Right kidney (tissue), 9 donors: ENCODE data around the gene MAPRE2.

Experiments
- DNase-seq: peaks from one replicate; pipeline ENCODE4 v3.0.0-alpha.2; 2016
- long read RNA-seq, 8 donors: transcript quantifications; one replicate each; lab custom pipeline, GENCODE V29; 2026

Gene MAPRE2
- long read RNA-seq, donor 1, full-length matches to known transcripts = 6 of 6 reads
- long read RNA-seq, donor 1, partial matches to known transcripts = 0 of 6 reads
- long read RNA-seq, donor 1, other reads (novel, unspliced or antisense) = 0 of 6 reads
- long read RNA-seq, donor 2, full-length matches to known transcripts = 2 of 2 reads
- long read RNA-seq, donor 2, partial matches to known transcripts = 0 of 2 reads
- long read RNA-seq, donor 2, other reads (novel, unspliced or antisense) = 0 of 2 reads
- long read RNA-seq, donor 3, full-length matches to known transcripts = 7 of 14 reads
- long read RNA-seq, donor 3, partial matches to known transcripts = 7 of 14 reads
- long read RNA-seq, donor 3, other reads (novel, unspliced or antisense) = 0 of 14 reads
- long read RNA-seq, donor 4, full-length matches to known transcripts = 6 of 6 reads
- long read RNA-seq, donor 4, partial matches to known transcripts = 0 of 6 reads
- long read RNA-seq, donor 4, other reads (novel, unspliced or antisense) = 0 of 6 reads
- long read RNA-seq, donor 5, full-length matches to known transcripts = 6 of 18 reads
- long read RNA-seq, donor 5, partial matches to known transcripts = 12 of 18 reads
- long read RNA-seq, donor 5, other reads (novel, unspliced or antisense) = 0 of 18 reads
- long read RNA-seq, donor 6, full-length matches to known transcripts = 11 of 11 reads
- long read RNA-seq, donor 6, partial matches to known transcripts = 0 of 11 reads
- long read RNA-seq, donor 6, other reads (novel, unspliced or antisense) = 0 of 11 reads
- long read RNA-seq, donor 7 = 0 reads
- long read RNA-seq, donor 8, full-length matches to known transcripts = 9 of 9 reads
- long read RNA-seq, donor 8, partial matches to known transcripts = 0 of 9 reads
- long read RNA-seq, donor 8, other reads (novel, unspliced or antisense) = 0 of 9 reads

DNA sequence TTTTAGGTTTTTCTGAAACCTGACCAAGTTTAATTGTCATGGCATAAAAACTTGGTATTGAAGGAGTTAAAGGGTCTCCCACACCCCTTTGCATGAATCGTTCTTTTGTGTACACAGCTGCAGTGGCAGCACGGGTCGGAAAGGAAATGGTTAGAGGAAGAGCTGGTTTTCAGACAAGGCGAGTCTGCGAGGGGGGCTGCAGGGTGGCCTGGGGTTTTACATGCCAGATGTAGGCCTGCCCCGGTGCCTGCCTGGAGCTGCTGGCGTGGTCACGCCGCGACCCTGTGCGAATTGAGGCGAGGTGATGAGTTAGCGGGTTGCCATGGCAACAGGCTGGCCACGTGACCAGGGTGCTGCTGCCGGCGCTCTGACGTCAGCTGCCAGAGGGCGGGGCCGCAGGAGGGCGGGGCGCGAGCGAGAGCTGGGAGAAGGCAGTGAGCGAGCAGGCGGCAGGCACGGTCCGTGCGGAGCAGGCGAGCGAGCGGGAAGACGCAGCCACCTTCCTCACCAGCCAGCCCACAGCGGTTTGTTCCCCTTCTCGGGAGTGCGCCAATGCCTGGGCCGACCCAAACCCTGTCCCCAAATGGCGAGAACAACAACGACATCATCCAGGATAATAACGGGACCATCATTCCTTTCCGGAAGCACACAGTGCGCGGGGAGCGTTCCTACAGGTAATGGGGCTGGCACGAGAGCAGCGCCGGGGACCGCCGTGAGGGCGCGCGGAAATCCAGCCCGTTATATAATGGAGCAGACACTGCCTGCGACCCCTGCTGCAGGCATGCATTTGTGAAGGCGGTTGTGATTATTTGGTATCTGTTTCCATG lies at the start of gene MAPRE2:
TSS of gene MAPRE2 (plus strand) at position 426 of the 827 bp plus-strand sequence. CDS start at position 553, 127 bp downstream.
- peak; percentile 97 for DNase-seq

DNA sequence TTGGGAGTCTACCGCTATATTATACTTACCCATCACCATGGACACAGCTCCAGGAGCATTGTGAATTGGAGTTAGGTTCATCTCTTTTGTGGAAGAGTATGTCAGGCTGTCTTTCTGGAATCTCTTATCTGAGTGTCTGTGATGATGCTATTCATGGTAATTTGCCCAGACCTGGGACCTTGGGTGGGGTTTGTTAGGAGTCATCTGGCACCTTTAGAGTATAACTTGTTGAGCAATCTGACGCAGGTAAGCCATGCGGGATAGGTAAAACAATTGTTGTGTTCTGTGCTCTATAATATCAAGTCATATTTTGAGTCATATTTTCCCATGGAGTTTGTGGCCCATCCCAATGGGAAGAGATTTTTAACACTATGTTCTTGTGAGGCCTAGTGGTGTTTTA lies 49.7 kb upstream of the MAPRE2 start:
- no peak for DNase-seq

DNA sequence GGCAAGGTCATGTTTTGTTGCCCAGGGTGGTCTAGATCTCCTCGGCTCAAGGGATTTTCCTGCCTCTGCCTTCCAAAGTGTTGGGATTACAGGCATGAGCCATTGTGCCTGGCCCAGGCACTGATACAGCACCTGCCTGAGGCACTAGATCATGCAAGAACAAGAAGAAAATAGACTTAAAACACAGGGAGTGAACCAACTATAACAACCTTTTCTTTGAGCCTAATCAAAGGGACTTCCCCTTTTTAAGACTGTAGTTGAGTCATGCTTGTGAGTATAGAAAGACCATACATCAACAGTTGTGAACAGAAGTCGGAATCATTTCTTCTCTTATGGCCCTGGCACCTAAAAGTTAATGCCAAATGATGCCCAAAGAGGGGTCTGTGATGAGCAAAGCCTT lies 47.9 kb upstream of the MAPRE2 start:
- no peak for DNase-seq

DNA sequence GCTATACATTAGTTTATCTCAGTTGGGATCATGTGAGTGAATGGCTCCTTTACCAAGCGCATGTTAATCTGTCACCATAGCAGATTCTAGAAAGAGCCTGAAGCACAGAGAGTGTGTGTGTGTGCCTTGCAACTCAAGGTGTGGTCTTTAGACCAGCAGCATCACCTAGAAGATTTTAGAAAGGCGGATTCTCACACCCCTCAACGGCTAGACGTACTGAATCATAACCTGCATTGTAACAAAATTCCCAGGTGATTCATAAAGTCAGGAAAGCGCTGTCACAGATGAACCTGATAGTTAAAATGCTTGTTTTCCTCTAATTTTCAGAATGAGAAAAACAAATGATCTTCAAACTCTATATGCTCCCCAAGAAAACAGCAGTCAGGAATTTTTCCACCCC lies 45.5 kb upstream of the MAPRE2 start:
- no peak for DNase-seq

DNA sequence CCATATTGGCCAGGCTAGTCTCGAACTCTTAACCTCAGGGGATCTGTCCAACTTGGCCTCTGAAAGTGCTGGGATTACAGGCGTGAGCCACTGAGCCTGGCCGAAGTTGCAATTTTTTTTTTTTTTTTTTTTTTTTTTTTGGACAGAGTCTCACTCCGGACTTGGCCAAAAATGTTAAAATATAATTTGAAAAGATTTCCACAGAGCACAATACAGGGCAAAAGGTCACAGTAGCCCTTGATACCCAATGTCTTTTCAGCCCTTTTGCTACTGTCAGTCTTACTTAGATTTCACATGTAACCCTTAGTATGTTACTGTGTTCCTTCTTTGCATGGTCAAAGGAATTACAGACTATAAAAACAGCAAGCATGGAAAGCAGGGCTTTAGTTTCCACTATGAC lies 42.6 kb upstream of the MAPRE2 start:
- DNase-seq = no peak

DNA sequence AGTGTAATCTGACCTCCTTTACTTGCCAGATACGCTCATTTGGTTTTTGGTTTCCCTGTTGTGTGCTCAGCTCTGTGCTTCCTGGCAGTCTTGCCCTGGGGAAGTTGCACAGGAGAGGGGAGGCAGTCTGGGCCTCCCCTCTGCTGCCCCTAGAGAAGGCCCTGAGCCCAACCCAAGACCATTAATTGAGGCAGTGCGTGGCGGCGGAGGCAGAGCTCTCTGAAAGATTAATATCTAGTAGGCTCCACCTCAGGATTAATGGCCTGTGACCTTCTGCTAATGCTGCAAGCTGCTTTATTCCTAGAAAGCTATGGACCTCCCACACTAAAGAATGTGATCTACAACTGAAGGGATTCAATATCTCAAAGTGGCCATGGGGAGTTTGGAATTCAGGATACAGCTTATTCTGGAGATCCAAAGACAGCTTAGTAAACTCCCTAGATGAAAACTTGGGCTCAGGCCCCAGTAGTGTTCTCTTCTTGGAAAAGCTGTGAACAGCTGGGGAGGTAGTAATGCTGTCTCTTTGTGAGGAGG lies 41.4 kb upstream of the MAPRE2 start:
- peak; percentile 23 for DNase-seq

DNA sequence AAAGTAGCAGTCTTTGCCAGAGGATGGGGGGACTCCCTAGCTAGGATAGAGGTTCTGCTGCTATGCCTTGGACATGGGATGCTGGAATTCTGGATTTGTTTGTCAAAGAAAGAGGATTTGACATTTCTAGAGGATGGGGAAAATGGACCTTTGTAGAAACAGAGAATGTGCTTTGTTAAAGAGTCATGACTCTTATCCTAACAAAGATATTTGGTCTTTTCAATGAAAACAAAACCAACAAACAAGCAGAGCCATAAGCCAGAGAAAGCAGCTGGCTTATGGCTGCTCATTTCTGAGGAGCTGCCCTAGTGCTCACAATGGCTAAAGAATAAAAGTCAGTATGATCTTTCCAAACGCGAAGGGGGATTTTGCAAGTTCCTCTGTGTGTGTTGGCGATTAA lies 40.8 kb upstream of the MAPRE2 start:
- DNase-seq = no peak

DNA sequence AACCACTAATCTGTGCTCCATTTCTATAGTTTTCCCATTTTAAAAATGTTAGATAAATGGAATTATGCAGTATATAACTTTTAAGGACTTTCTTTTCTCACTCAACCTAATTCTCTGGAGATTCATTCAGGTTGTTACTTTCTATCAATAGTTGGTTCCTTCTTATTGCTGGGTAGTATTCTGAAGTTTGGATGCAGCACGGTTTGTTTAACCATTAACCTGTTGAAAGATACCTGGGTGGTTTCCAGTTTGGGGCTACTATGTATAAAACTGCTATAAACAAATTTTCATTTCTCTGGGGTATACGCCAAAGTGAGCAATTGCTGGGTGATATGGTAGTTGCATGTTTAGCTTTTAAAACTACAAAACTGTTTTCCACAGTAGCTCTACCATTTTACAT lies 39.1 kb upstream of the MAPRE2 start:
- DNase-seq = no peak

DNA sequence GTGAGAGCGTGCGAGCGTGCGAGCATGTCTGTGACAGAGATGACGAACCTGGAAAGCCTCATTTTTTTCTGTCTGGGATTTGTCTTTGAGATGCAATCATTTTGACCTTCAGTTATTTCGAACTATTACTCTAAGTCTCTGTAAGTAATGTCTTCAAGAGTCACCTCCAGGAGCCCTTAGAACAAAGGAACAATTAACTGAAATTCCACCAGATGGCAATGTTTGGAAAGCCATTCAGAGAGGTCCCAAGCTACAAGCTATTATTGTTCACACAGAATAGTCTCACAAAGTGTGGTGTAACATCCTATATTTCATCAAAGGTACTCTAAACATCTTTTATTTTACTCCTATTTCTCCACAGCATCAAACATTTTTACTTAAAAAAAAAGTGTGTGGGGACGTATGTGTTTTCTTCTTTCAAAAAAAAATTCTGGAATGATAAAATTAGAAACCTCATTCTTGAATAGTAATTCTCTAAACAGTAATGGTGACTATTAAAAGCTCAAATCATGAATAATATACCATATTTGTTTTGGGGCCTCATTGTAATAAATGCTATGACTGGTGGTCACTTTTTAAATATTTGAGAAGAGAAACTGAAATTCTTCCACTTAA lies 35.1 kb upstream of the MAPRE2 start:
- peak; percentile 31 for DNase-seq

DNA sequence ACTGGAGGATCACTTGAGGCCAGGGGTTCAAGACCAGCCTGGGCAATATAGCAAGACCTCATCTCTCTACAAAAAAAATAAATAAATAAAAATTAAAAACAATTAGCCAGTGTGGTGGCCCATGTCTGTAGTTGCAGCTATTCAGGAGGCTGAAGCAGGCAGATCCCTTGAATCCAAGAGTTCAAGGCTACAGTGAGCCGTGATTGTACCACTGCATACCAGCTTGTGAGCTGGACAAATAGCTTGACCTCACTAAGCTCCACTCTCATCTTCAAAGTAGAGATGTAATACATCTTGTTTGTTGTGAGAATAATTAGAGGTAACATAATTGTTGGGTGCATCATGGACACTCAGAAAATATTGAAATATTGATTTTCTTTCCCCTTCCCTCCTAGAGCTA lies 31.1 kb upstream of the MAPRE2 start:
- no peak for DNase-seq

DNA sequence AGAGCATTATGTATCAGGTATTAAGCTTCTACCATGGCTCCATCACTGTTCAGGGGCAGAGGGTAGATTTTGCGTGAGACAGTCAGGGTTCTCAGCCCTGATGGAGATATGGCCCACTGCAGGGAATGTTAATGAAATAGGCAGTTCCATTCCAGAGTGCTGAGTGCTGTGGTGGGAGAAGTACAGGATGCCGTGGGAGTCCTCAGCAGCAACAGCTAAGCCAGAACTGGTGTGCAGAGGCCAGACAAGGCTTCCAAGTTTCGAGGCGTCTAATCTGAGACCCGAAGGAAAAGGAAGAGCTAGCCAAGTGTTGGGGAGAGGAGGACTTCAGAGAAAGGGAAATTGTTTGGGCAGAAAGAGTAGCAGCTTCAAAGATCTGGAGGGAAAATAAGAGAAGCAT lies 30.2 kb upstream of the MAPRE2 start:
- DNase-seq = no peak

DNA sequence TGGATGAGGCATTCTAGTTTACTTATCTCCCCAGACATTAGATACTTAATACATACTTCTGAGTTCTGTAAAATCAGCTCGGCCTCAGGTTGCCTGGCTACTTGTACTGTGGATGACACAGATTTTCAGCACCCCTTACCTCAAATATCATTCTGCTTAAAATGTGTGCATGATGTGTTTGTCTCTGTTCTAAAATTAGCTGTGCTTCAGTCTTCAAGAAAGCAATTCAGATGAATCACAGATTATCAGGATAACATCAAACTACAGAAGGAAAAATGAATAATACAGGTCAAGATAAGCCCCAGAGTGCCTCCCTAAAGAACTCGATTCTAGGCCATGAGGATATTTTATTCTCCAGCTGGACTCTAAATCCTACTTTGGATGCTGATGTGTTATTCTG lies 21.3 kb upstream of the MAPRE2 start:
- no peak for DNase-seq

DNA sequence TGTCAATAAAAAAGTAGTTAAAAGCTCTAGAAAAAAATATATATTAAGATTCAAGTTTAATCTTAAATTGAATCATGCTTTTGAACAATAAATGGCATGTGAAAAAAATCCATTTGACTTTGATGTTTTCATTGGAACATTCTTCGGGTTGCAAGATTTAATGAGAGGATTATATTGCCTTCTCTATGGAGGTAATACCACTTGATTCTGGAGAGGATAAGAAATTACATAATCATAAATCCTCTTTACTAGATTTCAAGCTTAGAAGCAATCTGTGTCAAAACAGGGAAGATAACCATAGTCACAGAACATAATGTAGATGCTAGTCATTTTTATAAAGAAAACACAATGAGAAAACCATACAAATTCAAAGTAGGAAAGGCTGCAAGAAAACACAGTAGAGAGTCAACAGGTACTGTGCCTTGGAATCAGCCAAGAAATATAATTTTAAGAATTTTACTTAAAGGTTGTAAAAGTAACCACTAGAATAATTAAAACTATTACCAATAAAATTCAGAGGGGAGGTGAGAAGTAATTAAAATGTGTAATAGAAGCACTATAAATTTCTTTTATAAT lies 18.7 kb upstream of the MAPRE2 start:
- no peak for DNase-seq

DNA sequence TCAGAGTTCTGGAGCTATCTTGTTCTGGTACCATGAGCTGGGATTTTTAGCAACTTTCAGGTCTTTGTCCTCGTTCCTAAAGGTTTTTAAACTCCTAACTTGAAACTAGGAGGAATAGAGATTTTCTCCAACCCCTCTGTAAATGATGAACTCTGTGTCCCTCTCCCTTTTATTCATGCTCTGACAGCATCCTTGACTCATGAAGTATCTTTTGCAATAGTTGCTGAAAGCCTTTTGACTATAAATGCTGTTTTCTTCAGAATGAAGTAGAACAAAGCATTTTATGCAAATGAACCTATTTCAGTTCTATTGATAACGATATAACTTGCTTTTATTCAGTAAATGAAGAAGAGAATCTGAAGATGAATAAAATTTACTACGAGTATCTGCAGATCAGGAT lies 17.0 kb upstream of the MAPRE2 start:
- DNase-seq = no peak

DNA sequence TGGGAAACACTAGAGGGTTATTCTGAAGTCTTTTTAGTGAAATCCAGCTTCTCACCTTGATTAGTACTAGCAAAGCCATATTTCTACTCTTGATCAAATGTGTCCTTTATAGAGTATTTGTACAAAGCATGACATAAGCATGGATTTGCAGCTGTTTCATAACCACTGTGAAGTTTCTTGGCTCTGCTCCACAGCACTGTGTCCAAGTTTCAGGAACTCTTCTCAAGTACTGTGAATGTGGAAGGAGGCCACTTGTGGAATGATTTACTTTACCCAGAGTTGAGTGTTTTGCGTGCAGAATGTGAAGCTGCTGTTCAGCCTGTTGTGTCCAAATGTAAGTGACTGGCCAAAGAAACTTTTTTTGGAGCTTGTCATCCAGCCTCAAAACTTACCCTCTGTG lies 16.2 kb upstream of the MAPRE2 start:
- DNase-seq = no peak

DNA sequence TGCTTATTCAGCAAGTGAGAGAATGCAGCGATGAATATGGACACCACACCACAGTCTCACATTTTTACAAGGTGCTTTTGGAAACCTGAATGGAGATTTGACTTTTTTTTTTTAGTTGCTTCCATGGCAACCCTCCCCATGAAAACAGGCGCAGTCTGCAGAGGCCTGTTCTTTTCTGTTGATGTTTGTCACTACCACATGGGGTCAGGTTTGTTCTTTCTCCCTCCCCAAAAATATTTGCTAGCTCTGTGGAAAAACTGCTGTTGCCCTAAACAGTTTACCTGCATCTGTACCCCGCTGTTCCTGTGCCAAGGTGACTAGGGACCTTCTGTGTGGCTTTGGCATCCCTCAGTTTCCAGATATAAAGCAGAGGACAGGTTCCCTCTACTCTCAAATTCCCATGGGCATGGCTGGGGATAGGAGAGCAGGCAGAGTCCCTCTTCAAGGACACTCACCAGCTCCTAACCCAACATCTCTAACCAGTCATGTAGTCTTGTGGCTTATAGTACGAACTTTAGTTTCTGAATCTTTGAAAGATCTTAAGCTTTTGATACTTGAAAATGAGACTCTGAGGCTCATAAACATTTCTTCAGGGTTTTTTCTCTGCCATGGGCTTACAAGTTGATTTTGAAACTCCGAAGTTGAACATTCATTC lies 14.7 kb upstream of the MAPRE2 start:
- DNase-seq = no peak

DNA sequence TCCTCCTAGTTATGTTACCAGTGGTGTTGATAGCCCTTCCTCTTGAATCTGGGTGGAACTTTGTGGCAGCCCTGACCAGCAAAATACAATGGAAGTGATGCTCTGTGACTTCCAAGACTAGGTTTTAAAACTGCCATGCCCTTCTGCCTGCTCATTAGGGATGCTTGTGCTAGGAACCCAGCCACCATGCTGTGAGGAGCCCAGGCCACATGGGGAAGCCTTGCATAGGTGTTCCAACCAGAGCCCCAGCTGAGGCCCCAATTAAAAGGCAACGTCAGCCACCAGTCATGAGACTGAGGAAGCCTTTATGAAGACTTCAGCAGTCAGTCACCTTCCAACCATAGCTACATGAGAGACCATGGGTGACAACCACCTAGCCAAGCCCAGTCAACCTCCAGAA lies 14.0 kb upstream of the MAPRE2 start:
- DNase-seq = no peak

DNA sequence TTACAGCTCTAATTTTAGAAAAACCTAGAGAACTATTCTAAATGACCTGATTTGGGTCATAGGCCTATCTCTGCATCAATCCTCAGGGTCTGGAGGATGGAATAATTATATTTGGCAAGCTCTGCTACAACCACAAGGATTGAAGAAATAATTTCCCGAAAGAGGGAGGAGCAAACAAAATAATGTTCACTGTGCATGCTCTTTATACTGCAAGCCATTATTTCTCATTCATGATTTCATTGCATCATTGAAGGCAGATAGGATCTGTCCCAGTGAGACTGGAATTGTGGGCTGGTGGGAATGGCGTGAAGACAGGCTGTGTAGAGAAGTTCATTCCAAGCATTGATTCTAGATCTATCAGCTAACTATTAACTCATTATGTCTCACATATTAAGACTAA lies 12.7 kb upstream of the MAPRE2 start:
- DNase-seq = no peak

DNA sequence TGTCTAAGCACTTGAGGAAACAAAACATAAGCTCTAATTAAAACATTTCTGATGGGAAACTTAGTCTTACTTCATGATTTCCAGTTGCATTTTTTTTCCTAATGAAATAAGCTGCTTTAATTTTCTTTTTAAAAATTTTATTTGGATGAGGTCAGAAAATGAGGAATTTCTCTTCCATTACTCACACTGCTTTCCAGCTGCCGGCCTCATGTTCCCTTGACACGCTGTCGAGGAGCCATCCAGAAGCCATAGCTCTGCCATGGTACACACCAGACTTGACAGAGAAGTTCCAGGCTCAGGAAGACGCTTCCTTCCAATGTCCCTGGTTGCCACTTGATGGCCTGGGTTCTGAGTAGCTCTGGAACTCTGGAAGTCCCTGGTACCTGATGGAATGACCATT lies 12.1 kb upstream of the MAPRE2 start:
- DNase-seq = no peak

DNA sequence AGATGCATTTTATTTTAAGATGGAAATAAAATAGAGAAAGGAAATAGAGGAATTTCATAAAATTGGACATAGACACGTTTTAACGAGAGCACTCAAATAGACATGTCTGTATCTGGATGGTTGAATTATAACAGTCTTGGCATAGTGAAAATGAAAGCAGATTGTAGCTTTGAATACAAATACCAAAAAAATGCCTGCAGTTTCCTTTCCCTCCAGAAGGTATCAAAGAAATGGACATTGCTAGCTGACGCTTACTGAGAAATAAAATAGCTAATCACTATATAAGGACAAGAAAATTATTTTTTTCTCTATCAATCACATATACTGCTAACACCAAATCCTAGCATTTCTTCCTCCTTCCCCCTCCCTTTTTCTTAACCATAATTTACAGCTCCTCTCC lies 11.4 kb upstream of the MAPRE2 start:
- no peak for DNase-seq
